HG02981 (cell line): Measurements from ENCODE around the gene CMPK2.
"Not testable (repeated sequence)": the region's sequence is repeated elsewhere in the genome, so short reads cannot be mapped to it uniquely, and the experiment has no call there.

ENCODE experiments used
- ATAC-seq: cut with Tn5 transposase; IDR thresholded peaks from one replicate; pipeline ENCODE4 v1.9.1; 2021; ENCODE audit warnings: mild to moderate bottlenecking, moderate library complexity; ENCODE audit not compliant: unreplicated experiment

CMPK2 gene

DNA sequence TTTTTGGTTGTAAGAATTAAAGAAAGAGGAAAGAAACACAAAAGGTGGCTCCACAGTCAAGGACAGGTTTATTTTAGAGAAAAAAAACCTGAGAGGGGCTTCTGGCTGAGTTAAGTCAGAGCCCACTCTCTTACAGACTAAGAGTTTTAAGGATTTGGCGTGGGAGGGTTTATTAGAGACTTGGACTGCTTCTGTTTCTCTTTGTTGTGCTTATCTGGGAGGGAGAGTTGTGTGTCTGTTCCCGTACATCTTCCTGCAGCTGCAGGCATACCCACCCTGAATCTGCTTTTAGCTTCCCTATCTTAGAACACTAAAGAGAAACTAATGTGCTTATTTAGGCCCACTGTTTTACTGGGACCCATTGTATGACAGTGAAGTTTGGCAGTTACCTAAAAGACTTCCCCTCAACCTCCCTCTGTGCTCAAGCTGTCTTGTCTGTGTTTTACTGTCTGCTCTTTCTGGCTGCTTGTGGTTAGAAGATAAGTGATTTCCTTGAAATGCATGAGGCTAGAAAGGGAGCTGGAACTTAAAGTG, 14.6 kb upstream of the CMPK2 start:
- no peak for ATAC-seq

DNA sequence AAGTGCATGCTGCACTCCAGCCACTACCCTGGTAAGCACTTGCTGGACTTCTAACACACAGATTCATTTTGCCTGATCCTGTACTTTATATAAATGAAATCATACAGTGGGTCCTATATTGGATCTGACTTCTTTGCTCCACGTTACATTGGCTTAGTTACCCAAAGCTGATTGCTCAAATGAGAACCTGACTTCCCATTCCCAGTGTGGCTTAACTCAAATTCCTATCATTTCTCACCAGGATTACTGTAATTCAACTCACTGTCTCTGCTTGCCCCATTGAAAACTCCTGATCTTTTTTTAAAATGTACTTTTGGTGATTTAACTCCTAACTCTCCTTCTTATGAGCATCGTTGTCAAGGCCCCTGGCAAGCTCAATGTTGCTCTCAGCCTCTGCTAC, 13.3 kb upstream of the CMPK2 start:
- ATAC-seq = no peak

DNA sequence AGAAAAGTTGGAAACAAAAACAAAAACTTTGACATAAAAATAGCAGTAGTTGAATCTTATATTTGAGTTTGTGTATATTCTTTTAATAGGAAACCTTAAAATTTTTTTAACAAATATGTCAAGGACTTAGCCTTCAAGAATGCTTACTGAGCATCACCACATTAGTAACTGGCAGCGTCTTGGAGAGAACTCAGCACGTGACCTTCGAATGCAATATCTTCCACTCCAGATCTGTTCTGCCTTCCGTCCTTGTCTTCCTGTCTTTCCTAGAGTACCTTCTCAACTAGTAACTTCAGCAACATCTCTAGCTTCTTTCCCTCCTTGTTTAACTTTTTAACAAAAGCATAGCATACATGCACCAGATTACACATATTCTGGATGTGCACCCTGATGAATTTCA, 12.8 kb upstream of the CMPK2 start:
- ATAC-seq = no peak

DNA sequence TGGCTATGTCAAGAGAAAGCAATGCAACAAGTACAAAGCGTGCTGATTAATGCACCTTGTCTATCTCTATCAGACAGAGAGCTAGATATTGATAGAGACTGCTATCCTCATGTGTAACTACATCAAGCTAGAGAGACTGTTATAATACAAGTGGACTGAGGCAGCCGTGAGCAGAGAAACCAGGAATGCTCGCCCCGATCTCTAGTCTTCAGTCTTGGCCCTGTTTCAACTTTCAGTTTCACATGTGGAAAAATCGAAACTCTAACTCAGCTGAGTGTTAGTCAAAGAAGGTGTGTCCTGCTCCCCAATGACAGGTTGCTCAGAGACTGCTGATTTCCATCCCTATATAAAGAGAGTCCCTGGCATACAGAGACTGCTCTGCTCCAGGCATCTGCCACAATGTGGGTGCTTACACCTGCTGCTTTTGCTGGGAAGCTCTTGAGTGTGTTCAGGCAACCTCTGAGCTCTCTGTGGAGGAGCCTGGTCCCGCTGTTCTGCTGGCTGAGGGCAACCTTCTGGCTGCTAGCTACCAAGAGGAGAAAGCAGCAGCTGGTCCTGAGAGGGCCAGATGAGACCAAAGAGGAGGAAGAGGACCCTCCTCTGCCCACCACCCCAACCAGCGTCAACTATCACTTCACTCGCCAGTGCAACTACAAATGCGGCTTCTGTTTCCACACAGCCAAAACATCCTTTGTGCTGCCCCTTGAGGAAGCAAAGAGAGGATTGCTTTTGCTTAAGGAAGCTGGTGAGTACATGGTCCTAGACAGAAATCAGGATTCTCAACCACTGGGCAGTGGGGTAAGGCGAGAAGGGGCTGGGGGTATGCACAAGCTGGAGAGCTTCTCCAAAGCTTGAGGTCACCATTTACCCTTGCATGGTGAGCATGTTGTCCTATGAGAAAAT, 11.9 kb upstream of the CMPK2 start, which contains the start of gene RSAD2:
Gene RSAD2 (plus strand): TSS at position 376 of the 903 bp plus-strand sequence. CDS start 24 bp downstream, at position 400.
- peak; percentile 79 for ATAC-seq

DNA sequence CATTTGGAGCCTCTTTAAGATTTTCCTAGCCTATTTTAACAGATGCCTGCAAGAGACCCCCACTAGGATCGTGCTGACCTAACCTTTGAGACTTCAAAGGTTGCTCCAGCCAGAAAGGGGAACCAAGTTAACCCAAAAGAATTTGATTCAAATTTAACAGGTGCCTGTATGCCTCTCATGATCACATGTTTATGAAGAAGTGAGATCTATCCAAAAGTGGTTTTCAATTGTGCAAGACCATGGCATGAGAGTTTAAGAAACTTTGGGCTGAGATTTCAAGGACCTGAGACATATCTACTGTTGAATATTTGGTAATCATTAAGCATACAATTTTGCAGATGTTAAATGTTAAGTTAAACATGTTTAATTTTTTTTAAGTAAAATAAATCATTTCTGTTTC, 10.6 kb upstream of the CMPK2 start:
- no peak for ATAC-seq

DNA sequence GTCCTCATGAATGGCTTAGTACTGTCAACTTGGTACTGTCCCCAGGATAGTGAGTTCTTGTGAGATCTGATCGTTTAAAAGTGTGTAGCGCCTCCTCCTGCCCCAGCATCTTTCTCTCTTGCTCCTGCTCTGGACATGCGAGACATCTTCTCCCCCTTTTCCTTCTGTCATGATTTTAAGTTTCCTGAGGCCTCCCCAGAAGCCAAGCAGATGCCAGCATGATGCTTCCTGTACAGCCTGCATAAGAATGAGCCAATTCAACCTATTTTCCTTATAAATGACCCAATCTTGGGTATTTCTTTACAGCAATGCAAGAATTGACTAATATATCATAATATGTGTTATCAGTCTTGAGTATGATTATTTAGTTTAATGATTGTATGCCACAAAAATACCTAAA, 8.3 kb upstream of the CMPK2 start:
- no peak for ATAC-seq

DNA sequence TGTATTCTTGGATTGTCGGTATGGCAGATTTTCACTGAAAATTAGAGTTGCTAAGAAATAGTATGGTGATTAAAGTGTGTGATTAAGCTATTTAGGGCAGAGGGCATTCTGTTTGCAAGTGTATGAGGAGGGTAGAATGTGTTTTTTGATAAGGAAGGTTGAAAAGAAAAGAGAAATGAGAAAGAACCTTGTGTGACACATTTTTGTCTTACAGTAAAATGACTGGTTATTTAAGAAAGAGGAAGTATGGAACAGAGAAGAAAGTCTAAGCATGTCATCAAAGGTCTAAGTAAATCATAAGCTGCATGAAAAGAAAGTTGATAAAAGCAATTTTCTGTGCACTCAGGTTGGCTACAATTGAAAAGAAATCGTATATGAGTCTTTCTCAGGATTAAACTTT, 6.7 kb upstream of the CMPK2 start:
- ATAC-seq = peak; percentile 70

DNA sequence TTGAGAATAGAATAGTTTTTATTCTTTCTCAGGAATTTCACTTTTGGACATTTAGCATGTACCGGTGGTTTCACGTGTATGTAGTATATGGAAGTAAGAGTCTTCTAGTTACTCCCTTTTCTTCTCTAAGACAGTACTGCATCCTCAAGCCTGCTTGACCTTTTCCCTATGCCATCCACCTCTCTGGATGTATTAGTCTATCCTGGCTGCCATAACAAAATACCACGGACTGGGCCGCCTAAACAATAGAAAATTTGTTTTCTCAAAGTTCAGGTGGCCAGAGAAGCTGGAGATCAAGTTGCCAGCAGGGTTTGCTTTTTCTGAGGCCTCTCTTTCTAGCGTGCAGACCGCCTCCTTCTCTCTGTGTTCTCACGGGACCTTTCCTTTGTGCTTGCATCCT, 1.3 kb upstream of the CMPK2 start:
- ATAC-seq = no peak

DNA sequence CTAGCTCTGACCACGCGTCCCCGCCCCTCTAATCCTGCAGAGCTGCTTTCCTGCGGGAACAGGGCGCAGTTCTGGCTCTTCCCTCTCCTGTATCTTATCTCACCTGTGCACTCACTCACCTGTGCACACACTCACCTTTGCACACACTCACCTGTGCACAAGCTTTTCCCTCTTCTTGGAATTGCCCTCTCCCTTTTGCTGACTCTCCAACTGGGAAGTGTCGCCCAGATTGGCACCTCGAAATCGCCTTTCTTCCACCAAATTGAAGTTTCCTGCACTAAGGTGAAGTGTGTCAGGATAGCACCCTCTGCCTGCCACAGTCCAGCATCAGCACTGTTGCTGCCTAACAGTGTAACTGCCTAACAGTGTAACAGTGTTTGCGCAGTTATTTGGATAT, 566 bp upstream of the CMPK2 start:
- peak; percentile 39 for ATAC-seq

DNA sequence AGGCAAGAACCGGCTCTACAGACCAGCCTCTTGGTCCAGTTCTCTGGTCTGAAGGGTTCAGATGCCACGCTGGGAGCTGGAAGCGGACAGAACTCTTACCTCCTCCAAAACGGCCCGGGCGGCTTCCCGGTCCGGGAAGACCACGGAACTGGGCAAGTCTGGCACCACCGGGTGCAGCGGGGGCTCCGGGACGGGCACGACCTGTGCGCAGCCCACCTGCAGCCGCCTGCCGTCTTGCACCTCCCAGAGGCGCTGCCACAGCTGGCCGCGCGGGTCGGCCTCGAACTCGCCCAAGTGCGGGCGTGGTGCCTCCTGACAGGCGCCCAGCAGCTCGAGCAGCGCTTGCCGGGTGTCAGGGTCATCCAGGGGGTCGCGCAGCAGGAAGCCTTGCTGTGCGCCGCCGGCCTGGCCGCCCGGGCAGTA, 773 bp downstream of the CMPK2 start:
- ATAC-seq = no peak

DNA sequence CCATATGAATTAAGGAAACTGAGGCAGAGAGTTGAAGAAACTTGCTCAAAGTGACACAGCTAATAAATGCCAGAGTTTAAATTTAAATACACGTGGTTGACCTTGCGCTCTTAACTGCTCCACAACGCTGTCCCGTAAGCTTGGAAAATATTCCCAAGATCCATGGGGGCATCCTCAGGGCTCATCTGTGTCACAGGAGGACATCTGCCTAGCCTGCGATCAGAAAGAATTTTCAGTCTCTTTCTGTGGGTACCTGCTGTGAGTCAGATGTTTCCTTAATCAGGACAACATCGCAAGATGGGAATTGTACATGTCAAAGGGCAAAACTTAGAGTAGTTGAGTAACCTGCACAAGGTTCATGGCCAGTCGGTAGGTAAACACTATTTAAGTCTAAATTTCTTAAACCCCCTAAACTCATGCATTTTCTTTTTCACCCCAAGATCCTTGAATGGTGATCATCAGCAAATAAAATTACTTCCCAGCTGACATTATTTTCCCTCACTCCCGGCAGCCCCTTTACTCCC, 1.4 kb downstream of the CMPK2 start:
- no peak for ATAC-seq

DNA sequence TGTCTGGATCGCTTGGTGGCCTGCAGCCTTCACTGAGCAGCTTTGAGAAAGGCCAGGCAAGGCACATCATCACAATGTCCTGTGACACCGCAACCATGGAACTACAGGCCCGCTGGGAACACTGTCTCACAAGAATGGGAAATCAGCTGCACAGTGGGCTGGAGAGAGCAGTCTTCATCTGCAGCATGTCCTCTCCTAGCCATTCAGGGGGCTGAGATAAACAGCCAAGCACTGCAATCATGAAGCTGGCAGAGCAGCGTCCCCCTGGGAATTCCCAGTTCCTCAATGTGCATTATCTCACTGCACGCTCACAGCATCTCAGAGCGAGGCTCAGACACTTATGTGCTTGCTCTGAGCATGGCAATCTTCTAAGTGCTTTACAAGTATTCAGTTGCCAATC, 1.9 kb downstream of the CMPK2 start:
- no peak for ATAC-seq

DNA sequence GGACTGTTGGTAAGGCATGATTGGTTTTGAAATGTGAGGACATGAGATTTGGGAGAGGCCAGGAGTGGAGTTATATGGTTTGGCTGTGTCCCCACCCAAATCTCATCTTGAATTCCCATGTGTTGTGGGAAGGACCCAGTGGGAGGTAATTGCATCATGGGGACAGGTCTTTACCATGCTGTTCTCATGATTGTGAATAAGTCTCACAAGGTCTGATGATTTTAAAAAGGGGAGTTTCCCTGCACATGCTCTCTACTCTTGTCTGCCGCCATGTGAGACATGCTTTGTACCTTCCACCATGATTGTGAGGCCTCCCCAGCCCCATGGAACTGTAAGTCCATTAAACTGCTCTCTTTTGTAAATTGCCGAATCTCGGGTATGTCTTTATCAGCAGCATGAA, 5.4 kb downstream of the CMPK2 start:
- ATAC-seq = no peak

DNA sequence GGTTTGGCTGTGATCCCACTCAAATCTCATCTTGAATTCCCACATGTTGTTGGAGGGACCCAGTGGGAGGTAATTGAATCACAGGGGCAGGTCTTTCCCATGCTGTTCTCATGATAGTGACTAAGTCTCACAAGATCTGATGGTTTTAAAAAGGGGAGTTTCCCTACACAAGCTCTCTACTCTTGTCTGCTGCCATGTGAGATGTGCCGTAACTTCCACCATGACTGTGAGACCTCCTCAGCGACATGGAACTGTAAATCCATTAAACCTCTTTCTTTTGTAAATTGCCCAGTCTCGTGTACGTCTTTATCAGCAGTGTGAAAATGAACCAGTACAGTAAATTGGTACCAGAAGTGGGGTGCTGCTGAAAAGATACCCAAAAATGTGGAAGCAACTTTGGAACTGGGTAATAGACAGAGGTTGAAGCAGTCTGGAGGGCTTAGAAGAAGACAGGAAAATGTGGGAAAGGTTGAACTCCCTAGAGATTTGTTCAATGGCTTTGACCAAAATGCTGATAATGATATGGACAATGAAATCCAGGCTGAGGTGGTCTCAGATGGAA, 7.2 kb downstream of the CMPK2 start:
- ATAC-seq = not testable (repeated sequence)

DNA sequence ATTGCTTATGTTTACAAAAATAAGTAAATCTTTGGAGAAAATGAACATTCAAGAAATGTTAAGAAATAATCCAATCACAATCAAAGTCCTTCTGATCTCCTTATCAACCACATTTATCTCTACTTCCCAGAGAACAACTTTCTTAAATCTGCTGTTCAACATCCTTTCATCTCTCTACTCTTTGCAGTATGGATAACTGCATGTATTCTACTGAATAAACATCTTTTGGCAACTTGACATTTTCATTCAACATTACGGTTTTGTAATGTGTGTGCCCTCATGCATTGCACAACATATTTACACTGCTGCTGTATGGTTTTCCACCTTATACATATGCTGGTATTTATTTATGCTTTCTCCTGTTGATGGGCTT, 9.2 kb downstream of the CMPK2 start:
- no peak for ATAC-seq

DNA sequence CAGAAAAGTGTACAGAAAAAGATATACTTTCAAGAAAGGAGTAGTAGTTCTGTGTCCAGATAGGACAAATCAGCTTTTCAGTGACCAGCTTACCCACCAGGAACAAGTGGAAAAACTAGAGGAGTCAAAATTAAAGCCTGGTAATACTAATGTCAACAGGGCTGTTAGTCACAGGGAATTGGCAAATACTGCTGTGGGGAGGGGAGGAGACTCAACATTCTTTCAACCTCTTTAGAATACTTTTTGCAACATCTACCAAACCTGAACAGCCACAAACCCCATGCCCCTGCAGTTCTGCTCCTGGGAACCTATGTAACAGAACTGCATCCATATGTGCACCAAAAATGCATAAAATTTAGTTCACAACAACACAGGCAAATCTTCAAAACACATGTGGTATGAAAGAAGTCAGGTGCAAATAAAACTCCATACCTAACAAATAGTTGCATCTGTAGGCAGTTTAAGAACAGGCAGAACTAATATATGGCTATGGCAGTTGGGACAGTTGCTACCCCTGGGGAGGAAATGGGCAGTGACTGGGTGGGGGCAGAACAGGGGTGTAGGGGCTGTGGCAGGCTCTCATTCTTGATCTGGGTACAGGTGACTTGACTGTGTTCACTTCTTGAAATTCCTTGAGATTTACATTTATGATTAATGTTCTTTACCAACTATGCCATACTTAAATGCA, 9.7 kb downstream of the CMPK2 start:
- no peak for ATAC-seq

DNA sequence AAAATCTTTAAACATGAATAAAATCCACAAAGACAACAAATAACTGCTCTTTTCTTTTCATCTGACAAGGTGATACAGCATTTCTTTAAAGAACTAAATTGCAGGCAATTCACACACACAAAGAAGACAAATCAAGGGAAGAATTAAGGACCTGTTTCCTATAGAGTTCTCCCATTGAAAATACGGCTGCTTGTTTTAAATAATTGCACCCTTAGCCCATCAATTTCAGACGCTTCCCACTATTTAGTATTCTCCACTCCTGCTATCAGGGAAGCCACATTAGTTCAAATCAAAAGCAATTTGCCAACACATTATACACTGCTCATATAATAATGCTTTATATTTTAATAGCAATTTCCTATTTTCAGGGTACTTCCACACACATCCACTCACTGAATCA, 11.3 kb downstream of the CMPK2 start:
- no peak for ATAC-seq

DNA sequence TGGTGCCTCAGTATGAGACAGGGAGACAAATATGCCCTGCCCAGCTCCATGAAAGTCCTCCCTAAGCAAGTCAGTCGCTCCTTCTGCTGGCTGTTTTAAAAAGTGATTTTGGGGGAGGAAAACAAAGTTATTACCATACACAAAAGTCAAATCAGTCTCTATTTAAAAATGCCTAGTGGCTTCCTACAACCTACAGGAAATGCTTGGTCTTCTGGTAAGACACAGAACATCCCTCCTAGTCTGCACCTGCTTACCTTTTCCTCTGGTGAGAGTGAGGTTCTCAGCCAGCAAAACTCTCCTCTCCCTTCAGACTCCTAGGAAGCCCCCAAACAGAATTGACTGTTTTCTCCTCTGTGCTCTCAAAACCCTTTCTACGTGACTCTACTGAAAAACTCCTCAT, 13.5 kb downstream of the CMPK2 start:
- no peak for ATAC-seq

DNA sequence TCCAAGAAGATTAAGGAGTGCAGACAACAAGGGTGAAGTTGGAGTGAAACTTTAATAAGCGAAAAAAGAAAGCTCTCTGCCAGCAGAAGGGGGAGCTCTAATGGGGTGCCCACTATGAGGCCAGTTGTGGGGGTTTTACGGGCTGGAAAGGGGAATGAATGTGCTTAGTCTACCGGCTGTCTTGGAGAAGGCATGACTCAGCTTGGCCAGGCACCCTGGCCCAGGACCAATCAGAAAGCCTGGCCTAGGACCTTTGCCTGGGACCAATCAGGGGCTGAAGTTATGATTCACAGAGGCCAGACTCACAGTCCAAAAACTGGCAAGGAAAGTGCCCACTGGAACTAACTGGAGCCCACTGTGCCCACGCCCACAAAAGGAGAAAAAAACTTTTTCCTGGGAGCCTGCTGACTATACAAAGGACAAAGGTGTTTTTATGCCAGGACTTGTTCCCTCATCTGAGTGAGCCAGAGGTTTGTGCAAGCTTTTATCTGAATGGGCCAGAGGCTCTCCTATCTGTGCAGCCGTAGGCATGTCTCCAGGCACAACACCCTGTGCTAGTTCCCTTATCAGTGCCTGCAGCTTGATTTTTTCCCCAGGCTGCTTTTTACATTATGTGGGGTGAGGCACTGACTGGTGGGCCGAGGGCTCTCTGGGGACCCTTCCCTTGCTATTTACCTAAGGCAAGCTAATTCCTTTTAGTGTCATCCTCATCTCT, 18.6 kb downstream of the CMPK2 start:
- ATAC-seq = no peak

DNA sequence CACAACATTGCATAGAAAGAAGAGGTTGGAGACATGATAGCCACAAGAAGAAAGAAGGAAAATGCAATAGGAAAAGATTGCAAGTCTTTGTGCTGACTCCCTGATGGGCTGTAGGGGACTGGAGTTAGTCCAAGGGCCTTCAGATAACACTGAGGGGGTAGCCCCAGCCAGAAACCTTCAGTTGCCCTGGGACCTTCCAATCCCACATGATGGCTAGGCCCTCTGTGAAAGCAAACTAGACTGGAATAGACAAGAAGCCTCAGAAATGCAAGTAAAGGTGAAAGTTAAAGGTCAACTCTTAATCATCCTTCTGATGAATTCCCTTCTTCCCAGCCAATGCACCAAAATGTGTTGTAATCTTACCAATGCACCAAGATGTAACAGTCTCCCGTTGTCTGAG, 19.2 kb downstream of the CMPK2 start:
- no peak for ATAC-seq

DNA sequence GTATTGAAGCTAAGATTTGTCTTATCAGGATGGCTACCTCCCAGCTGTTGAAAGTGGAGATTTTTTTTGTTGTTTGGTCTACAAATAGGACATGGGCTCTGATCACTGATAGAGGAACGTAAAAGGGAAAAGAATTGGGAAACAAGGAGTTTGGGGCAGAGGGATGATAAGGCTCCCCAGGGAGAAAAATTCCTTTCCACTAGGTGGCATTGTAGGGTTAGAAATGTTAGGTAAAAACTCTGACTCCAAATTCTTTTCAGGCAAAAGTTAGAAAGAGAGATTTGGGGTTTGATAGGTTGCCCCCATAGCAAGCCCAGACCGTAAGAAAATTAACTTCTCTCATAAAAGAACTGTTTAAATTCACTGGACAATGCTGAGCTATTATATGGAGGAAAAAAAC, 19.8 kb downstream of the CMPK2 start:
- no peak for ATAC-seq
